ENCODE measurements around the gene GNB3. TPM values are rescaled to one million over a fixed set of nuclear protein-coding genes. Genes with fewer than 3 reads are reported as not detected.

GNB3 gene
- polyA plus RNA-seq, 1 of the 3 experiments (the other 2 are of a cell fraction), result 12.9 TPM

DNA sequence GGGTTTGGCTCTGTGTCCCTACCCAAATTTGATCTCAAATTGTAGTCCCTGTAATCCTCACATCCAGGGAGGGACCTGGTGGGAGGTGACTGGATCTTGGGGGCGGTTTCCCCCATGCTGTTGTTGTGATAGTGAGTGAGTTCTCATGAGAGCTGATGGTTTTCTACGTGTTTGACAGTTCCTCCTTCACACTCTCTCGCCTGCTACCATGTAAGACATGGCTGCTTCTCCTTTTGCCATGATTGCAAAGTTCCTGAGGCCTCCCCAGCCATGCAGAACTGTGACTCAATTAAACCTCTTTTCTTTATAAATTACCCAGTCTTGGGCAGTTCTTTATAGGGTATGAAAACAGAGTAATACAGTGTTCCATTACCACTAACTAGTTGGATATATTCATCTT, 53.6 kb downstream of the GNB3 start:
- POLR2A ChIA-PET, result interaction anchor here (1.1 kb wide), 1 partner anchor 49 kb away, joined by 3 read pairs; the partner anchor contains the start of genes C12orf57 and RNU7-1
- Histone ChIP-seq H3K36me3 (replicated peaks in 1 of 2; ENCODE audit: control insufficient read depth in 1 of 2, insufficient read depth in 2 of 2, low read length in 1 of 2) (no peaks in the 10 kb centered on the region), H3K9me3 (no peaks in the 10 kb centered on the region), H3K4me1 (ENCODE audit: control insufficient read depth in 1 of 2, insufficient read depth in 2 of 2, low read depth in 1 of 2, low read length in 1 of 2) (peaks cover 6 to 9% of the 10 kb centered on the region in 2 experiments; a peak in 3 of 4 replicates), H3K27ac (ENCODE audit: low read depth in 2 of 2, low read length in 1 of 2) (no peak overlapping the region), H2AFZ (ENCODE audit: low read depth) (no peak overlapping the region), H3K4me2 (no peak overlapping the region), H3K27me3 (ENCODE audit: insufficient read depth) (no peaks in the 10 kb centered on the region), H3K9me2 (no peaks in the 10 kb centered on the region), H3F3A (replicated peaks; ENCODE audit: insufficient read depth) (peaks cover 13% of the 10 kb centered on the region), H3K9ac (no peak overlapping the region), H3K4me3 (ENCODE audit: low read depth in 2 of 2, low read length in 1 of 2) (no peak overlapping the region), H4K20me1 (ENCODE audit: insufficient read depth) (no peaks in the 10 kb centered on the region), H3K79me2 (ENCODE audit: insufficient read depth) (no peaks in the 10 kb centered on the region)
- WGBS (ENCODE audit: low lambda C conversion rate), result 83% methylated on average over 3 of the region's 3 CpGs
- CTCF ChIA-PET, result interaction anchor here (4.6 kb wide), 1 partner anchor 26 kb away, joined by 122 read pairs; the partner anchor contains the start of genes SPSB2 and TPI1
- TF ChIP-seq FOSL2 (IDR thresholded peaks at IDR 0.05; ENCODE audit: borderline replicate concordance, low read depth) (no peak), SMC3 (IDR thresholded peaks at IDR 0.05; ENCODE audit: low read depth, low read length) (no peak), NRF1 (IDR thresholded peaks at IDR 0.05; ENCODE audit: low read depth, low read length) (no peak), MXI1 (IDR thresholded peaks at IDR 0.05; ENCODE audit: low read depth, low read length) (no peak), JUND (IDR thresholded peaks at IDR 0.05) (no peak), SIN3A (IDR thresholded peaks at IDR 0.05; ENCODE audit: borderline replicate concordance, low read depth, low read length) (no peak), TCF12 (IDR thresholded peaks at IDR 0.05) (no peak), MEF2A (IDR thresholded peaks at IDR 0.05; ENCODE audit: borderline replicate concordance, low read depth) (no peak), EP300 (IDR thresholded peaks at IDR 0.05; ENCODE audit: borderline replicate concordance in 1 of 2, low read depth in 1 of 2, low read length in 1 of 2) (no peak), TEAD4 (IDR thresholded peaks at IDR 0.05; ENCODE audit: borderline replicate concordance, insufficient read depth) (no peak), GATA2 (CRISPR knock-in tag; IDR thresholded peaks at IDR 0.05) (no peak)
- TF ChIP-seq, protein P1, sequence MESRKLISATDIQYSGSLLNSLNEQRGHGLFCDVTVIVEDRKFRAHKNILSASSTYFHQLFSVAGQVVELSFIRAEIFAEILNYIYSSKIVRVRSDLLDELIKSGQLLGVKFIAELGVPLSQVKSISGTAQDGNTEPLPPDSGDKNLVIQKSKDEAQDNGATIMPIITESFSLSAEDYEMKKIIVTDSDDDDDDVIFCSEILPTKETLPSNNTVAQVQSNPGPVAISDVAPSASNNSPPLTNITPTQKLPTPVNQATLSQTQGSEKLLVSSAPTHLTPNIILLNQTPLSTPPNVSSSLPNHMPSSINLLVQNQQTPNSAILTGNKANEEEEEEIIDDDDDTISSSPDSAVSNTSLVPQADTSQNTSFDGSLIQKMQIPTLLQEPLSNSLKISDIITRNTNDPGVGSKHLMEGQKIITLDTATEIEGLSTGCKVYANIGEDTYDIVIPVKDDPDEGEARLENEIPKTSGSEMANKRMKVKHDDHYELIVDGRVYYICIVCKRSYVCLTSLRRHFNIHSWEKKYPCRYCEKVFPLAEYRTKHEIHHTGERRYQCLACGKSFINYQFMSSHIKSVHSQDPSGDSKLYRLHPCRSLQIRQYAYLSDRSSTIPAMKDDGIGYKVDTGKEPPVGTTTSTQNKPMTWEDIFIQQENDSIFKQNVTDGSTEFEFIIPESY (IDR thresholded peaks at IDR 0.05; ENCODE audit: borderline replicate concordance, low read depth), result no peak
- TF ChIP-seq, protein P2, sequence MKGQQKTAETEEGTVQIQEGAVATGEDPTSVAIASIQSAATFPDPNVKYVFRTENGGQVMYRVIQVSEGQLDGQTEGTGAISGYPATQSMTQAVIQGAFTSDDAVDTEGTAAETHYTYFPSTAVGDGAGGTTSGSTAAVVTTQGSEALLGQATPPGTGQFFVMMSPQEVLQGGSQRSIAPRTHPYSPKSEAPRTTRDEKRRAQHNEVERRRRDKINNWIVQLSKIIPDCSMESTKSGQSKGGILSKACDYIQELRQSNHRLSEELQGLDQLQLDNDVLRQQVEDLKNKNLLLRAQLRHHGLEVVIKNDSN (IDR thresholded peaks at IDR 0.05; ENCODE audit: borderline replicate concordance, low read depth), result no peak
- TF ChIP-seq, protein P3, sequence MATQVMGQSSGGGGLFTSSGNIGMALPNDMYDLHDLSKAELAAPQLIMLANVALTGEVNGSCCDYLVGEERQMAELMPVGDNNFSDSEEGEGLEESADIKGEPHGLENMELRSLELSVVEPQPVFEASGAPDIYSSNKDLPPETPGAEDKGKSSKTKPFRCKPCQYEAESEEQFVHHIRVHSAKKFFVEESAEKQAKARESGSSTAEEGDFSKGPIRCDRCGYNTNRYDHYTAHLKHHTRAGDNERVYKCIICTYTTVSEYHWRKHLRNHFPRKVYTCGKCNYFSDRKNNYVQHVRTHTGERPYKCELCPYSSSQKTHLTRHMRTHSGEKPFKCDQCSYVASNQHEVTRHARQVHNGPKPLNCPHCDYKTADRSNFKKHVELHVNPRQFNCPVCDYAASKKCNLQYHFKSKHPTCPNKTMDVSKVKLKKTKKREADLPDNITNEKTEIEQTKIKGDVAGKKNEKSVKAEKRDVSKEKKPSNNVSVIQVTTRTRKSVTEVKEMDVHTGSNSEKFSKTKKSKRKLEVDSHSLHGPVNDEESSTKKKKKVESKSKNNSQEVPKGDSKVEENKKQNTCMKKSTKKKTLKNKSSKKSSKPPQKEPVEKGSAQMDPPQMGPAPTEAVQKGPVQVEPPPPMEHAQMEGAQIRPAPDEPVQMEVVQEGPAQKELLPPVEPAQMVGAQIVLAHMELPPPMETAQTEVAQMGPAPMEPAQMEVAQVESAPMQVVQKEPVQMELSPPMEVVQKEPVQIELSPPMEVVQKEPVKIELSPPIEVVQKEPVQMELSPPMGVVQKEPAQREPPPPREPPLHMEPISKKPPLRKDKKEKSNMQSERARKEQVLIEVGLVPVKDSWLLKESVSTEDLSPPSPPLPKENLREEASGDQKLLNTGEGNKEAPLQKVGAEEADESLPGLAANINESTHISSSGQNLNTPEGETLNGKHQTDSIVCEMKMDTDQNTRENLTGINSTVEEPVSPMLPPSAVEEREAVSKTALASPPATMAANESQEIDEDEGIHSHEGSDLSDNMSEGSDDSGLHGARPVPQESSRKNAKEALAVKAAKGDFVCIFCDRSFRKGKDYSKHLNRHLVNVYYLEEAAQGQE (IDR thresholded peaks at IDR 0.05; ENCODE audit: low read depth, low read length), result no peak
- TF ChIP-seq, protein P4, sequence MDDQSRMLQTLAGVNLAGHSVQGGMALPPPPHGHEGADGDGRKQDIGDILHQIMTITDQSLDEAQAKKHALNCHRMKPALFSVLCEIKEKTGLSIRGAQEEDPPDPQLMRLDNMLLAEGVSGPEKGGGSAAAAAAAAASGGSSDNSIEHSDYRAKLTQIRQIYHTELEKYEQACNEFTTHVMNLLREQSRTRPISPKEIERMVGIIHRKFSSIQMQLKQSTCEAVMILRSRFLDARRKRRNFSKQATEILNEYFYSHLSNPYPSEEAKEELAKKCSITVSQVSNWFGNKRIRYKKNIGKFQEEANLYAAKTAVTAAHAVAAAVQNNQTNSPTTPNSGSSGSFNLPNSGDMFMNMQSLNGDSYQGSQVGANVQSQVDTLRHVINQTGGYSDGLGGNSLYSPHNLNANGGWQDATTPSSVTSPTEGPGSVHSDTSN (IDR thresholded peaks at IDR 0.05), result no peak
- TF ChIP-seq, protein P5, sequence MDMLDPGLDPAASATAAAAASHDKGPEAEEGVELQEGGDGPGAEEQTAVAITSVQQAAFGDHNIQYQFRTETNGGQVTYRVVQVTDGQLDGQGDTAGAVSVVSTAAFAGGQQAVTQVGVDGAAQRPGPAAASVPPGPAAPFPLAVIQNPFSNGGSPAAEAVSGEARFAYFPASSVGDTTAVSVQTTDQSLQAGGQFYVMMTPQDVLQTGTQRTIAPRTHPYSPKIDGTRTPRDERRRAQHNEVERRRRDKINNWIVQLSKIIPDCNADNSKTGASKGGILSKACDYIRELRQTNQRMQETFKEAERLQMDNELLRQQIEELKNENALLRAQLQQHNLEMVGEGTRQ (IDR thresholded peaks at IDR 0.05; ENCODE audit: borderline replicate concordance, low read depth, low read length), result no peak
- DNase-seq, result no peak

Data from SK-N-SH (cell line).